Sigmoid colon (tissue), 7 donors: Measurements from ENCODE around the gene SPTBN1. TPM values are rescaled to one million over a fixed set of nuclear protein-coding genes. Genes with fewer than 3 reads are reported as not detected.
A peak's percentile ranks its signal among the peaks of the same experiment; 100 is the strongest.
"Not testable (repeated sequence)": the region's sequence is repeated elsewhere in the genome, so short reads cannot be mapped to it uniquely, and the experiment has no call there.

ENCODE experiments used
- DNase-seq: peaks from one replicate; pipeline ENCODE4 v3.0.0-alpha.2; 2019
- H3K27ac ChIP-seq, 4 donors: fragments of 200-600 bp; sonication (generic); one replicate each; pipeline ENCODE4 v1.5.1; 2016 to 2019; ENCODE audit warnings: mild to moderate bottlenecking in 1 of 4
- H3K27me3 ChIP-seq, 3 donors: fragments of 200-600 bp; sonication (generic); one replicate each; pipeline ENCODE4 v1.5.1; 2019; ENCODE audit warnings: mild to moderate bottlenecking in 1 of 3
- H3K36me3 ChIP-seq, 4 donors: fragments of 200-600 bp; sonication (generic); one replicate each; pipeline ENCODE4 v1.5.1; 2016 to 2019
- H3K4me1 ChIP-seq, 4 donors: fragments of 200-600 bp; sonication (generic); one replicate each; pipeline ENCODE4 v1.5.1; 2017 to 2019
- H3K4me3 ChIP-seq, 4 donors: fragments of 200-600 bp; sonication (generic); one replicate each; pipeline ENCODE4 v1.5.1; 2017 to 2019; ENCODE audit warnings: mild to moderate bottlenecking in 2 of 4, moderate library complexity in 1 of 4
- H3K9me3 ChIP-seq, 4 donors: fragments of 200-600 bp in 3 of 4; sonication (generic) in 3 of 4; one replicate each; pipeline versions ENCODE4 v1.5.1 to v1.6.1; 2013 to 2019
- CTCF ChIP-seq, 4 experiments: fragments of 450-650 bp in 3 of 4; fragments of 200-600 bp in 1 of 4; IDR thresholded peaks; one replicate each; pipeline ENCODE4 v1.5.1; 2016 to 2019; ENCODE audit warnings: antibody characterized with exemption in 4 of 4, mild to moderate bottlenecking in 3 of 4, moderate library complexity in 2 of 4
- EP300 ChIP-seq, 4 donors: sonication (generic); formaldehyde crosslinking; IDR thresholded peaks; one replicate each; pipeline ENCODE4 v1.6.1; 2017; ENCODE audit warnings: antibody characterized with exemption in 4 of 4
- POLR2A ChIP-seq, 2 donors: fragments of 450-650 bp; IDR thresholded peaks; one replicate each; pipeline ENCODE4 v1.6.1; 2016; ENCODE audit warnings: antibody characterized with exemption in 2 of 2, mild to moderate bottlenecking in 2 of 2, moderate library complexity in 2 of 2
- POLR2AphosphoS5 ChIP-seq, 4 donors: sonication (generic); formaldehyde crosslinking; IDR thresholded peaks; one replicate each; pipeline ENCODE4 v1.6.1; 2017; ENCODE audit warnings: antibody characterized with exemption in 4 of 4
- WGBS, 2 donors: extraction: QIAGEN DNeasy Blood & Tissue Kit; methylation state at CpG; one replicate each; pipeline ENCODE4 v1.1.7; 2013; 5-methylcytosine and 5-hydroxymethylcytosine counted together
- intact Hi-C: fragments of 100-400 bp; cut with DNase I; formaldehyde crosslinking; loops from one replicate; pipeline ENCODE4 v1.15.1; 2023
- polyA plus RNA-seq, 3 donors: library from polyadenylated mRNA; stranded (reverse); fragments of 200-250 nt; gene quantifications; one replicate each; pipeline ENCODE4 v1.2.3, GENCODE V29; 2013
- total RNA-seq, 4 donors: library from RNA; depleted of rRNA; stranded (reverse); fragments of >200 nt; gene quantifications; one replicate each; pipeline ENCODE4 v1.1.0, GENCODE V29; 2016
- donor health status: healthy with polysubstance abuse.
- donor health status: Bipolar disorder and iron deficiency.
- donor health status: healthy.

Gene SPTBN1
- total and polyA plus RNA-seq, 7 donors = 23.1 to 273 (median 169) TPM

GRCh38 chr2:54514822-54515569, 58.9 kb downstream of the SPTBN1 start:
- 56 to 75% methylated on average over 1 of the region's 1 CpG for whole genome bisulfite sequencing, 2 donors
- Histone ChIP-seq H3K36me3 (no peaks in the 10 kb centered on the region), H3K4me1 (peaks cover 0 to 53% (median 46%) of the 10 kb centered on the region in 4 donors), H3K27me3 (no peaks in the 10 kb centered on the region), H3K9me3 (no peaks in the 10 kb centered on the region), H3K27ac (peak overlapping the region in 1 of 4 donors; percentile 34), H3K4me3 (no peak overlapping the region)
- intact Hi-C loops = no loop called here
- TF ChIP-seq EP300 (IDR thresholded peaks at IDR 0.05) (no peak), CTCF (IDR thresholded peaks at IDR 0.05) (no peak), POLR2A (IDR thresholded peaks at IDR 0.05) (no peak), POLR2AphosphoS5 (IDR thresholded peaks at IDR 0.05) (no peak)
- no peak for DNase-seq

- intact Hi-C loops = no loop called here
Observed at GRCh38 chr2:54516842-54517241, 60.7 kb downstream of the SPTBN1 start.

GRCh38 chr2:54518016-54518415, 61.9 kb downstream of the SPTBN1 start:
- DNase-seq, H3K9me3 ChIP-seq, H3K27ac ChIP-seq, H3K27me3 ChIP-seq, H3K36me3 ChIP-seq, intact Hi-C loops, H3K4me3 ChIP-seq: not testable (repeated sequence)
- 88 to 90% methylated on average over 7 of the region's 7 CpGs for WGBS, 2 donors
- peaks cover 0 to 51% (median 35%) of the 10 kb centered on the region in 4 donors for H3K4me1 ChIP-seq

More at GRCh38 chr2:54516842-54517241, 60.7 kb downstream of the SPTBN1 start:
- Histone ChIP-seq H3K4me1 (peaks cover 0 to 50% (median 38%) of the 10 kb centered on the region in 4 donors), H3K27ac (no peak overlapping the region), H3K9me3 (no peaks in the 10 kb centered on the region), H3K27me3 (no peaks in the 10 kb centered on the region), H3K36me3 (no peaks in the 10 kb centered on the region), H3K4me3 (no peak overlapping the region)
- TF ChIP-seq CTCF (IDR thresholded peaks at IDR 0.05) = no peak
- TF ChIP-seq POLR2AphosphoS5 (IDR thresholded peaks at IDR 0.05) = no peak
- TF ChIP-seq POLR2A (IDR thresholded peaks at IDR 0.05) = no peak
- no peak for TF ChIP-seq EP300 (IDR thresholded peaks at IDR 0.05)
- WGBS, 2 donors = 96% methylated on average over 2 of the region's 2 CpGs
- DNase-seq = no peak

GRCh38 chr2:54518430-54518829, 62.3 kb downstream of the SPTBN1 start:
- intact Hi-C loops = no loop called here
- TF ChIP-seq POLR2AphosphoS5 (IDR thresholded peaks at IDR 0.05) = no peak
- TF ChIP-seq CTCF (IDR thresholded peaks at IDR 0.05) = no peak
- no peak for TF ChIP-seq EP300 (IDR thresholded peaks at IDR 0.05)
- TF ChIP-seq POLR2A (IDR thresholded peaks at IDR 0.05) = no peak
- no peak for DNase-seq
- no peak overlapping the region for H3K4me3 ChIP-seq
- no peaks in the 10 kb centered on the region for H3K36me3 ChIP-seq
- no peaks in the 10 kb centered on the region for H3K9me3 ChIP-seq
- WGBS, 2 donors = 47 to 62% methylated on average over 2 of the region's 2 CpGs
- H3K4me1 ChIP-seq = peaks cover 0 to 51% (median 35%) of the 10 kb centered on the region in 4 donors
- H3K27me3 ChIP-seq = no peaks in the 10 kb centered on the region
- H3K27ac ChIP-seq = no peak overlapping the region

GRCh38 chr2:54519841-54520459, 63.8 kb downstream of the SPTBN1 start:
- Histone ChIP-seq H3K27me3 (no peaks in the 10 kb centered on the region), H3K4me1 (peaks cover 0 to 52% (median 36%) of the 10 kb centered on the region in 4 donors), H3K9me3 (no peaks in the 10 kb centered on the region), H3K36me3 (no peaks in the 10 kb centered on the region), H3K27ac (peak overlapping the region in 1 of 4 donors; percentile 29), H3K4me3 (no peak overlapping the region)
- 51 to 74% methylated on average over 12 of the region's 12 CpGs for whole genome bisulfite sequencing, 2 donors
- TF ChIP-seq CTCF (IDR thresholded peaks at IDR 0.05) (no peak), EP300 (IDR thresholded peaks at IDR 0.05) (no peak), POLR2AphosphoS5 (IDR thresholded peaks at IDR 0.05) (no peak), POLR2A (IDR thresholded peaks at IDR 0.05) (no peak)
- intact Hi-C loops = loop anchor here (5.0 kb wide), 2 partner anchors 182 to 317 kb away; no protein-coding TSS in a partner anchor
- DNase-seq = no peak
